Measurements from ENCODE around the gene CDYL2. TPM values are rescaled to one million over a fixed set of nuclear protein-coding genes. Genes with fewer than 3 reads are reported as not detected.

CDYL2 gene
- polyA plus RNA-seq, 1 donor from 2014 or later: 2.6 TPM

DNA sequence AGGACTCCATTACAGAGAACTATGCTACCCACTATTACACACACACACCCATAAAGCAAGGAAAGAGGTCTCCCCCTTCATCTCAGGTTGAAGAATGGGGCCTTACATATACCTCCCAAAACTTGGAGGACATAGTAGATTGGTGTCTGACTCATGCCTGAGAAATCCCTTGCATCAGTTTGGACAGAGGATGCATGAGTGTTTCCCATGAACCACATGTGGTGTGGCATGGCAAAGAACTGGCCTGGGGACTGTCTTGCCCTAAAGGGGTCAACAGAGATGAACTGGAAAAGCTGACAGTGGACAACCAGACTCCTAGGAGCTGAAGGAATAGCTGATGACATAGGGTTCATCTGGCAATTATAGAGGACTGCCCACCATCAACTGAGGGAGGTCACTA is 209.6 kb downstream of the CDYL2 start:
- Histone ChIP-seq H3K36me3 (ENCODE audit: insufficient read depth, low read length) (no peaks in the 10 kb centered on the region), H3K9ac (ENCODE audit: low read length) (no peak overlapping the region), H4K20me1 (ENCODE audit: insufficient read depth) (no peaks in the 10 kb centered on the region), H3K27me3 (ENCODE audit: insufficient read depth, low read depth, low read length) (no peaks in the 10 kb centered on the region), H3K9me3 (ENCODE audit: low read length) (no peaks in the 10 kb centered on the region), H3K9me2 (ENCODE audit: insufficient read depth, low read length) (no peaks in the 10 kb centered on the region), H3K79me2 (replicated peaks; ENCODE audit: insufficient read depth, low read length) (no peaks in the 10 kb centered on the region), H2AFZ (ENCODE audit: low read depth, low read length) (no peak overlapping the region), H3K4me3 (ENCODE audit: low read length) (no peak overlapping the region), H3K4me2 (ENCODE audit: low read length) (no peak overlapping the region), H3F3A (ENCODE audit: insufficient read depth, low read length, poor library complexity, severe bottlenecking) (no peaks in the 10 kb centered on the region), H3K27ac (ENCODE audit: low read length) (no peak overlapping the region)
- TF ChIP-seq EP300 (conservative IDR thresholded peaks at IDR 0.05; ENCODE audit: poor library complexity, severe bottlenecking) (no peak), TAF1 (IDR thresholded peaks at IDR 0.05; ENCODE audit: low read depth) (no peak), EZH2 (IDR thresholded peaks at IDR 0.05; ENCODE audit: borderline replicate concordance, insufficient read depth, low read length, poor library complexity, severe bottlenecking) (no peak), MXI1 (conservative IDR thresholded peaks at IDR 0.05; ENCODE audit: poor library complexity, severe bottlenecking) (no peak), RAD21 (conservative IDR thresholded peaks at IDR 0.05) (no peak), SMC3 (conservative IDR thresholded peaks at IDR 0.05; ENCODE audit: poor library complexity) (no peak), POLR2AphosphoS5 (IDR thresholded peaks at IDR 0.05) (no peak)
- TF ChIP-seq, protein P1, sequence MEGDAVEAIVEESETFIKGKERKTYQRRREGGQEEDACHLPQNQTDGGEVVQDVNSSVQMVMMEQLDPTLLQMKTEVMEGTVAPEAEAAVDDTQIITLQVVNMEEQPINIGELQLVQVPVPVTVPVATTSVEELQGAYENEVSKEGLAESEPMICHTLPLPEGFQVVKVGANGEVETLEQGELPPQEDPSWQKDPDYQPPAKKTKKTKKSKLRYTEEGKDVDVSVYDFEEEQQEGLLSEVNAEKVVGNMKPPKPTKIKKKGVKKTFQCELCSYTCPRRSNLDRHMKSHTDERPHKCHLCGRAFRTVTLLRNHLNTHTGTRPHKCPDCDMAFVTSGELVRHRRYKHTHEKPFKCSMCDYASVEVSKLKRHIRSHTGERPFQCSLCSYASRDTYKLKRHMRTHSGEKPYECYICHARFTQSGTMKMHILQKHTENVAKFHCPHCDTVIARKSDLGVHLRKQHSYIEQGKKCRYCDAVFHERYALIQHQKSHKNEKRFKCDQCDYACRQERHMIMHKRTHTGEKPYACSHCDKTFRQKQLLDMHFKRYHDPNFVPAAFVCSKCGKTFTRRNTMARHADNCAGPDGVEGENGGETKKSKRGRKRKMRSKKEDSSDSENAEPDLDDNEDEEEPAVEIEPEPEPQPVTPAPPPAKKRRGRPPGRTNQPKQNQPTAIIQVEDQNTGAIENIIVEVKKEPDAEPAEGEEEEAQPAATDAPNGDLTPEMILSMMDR (IDR thresholded peaks at IDR 0.05; ENCODE audit: poor library complexity, severe bottlenecking): no peak
- TF ChIP-seq, protein P2, sequence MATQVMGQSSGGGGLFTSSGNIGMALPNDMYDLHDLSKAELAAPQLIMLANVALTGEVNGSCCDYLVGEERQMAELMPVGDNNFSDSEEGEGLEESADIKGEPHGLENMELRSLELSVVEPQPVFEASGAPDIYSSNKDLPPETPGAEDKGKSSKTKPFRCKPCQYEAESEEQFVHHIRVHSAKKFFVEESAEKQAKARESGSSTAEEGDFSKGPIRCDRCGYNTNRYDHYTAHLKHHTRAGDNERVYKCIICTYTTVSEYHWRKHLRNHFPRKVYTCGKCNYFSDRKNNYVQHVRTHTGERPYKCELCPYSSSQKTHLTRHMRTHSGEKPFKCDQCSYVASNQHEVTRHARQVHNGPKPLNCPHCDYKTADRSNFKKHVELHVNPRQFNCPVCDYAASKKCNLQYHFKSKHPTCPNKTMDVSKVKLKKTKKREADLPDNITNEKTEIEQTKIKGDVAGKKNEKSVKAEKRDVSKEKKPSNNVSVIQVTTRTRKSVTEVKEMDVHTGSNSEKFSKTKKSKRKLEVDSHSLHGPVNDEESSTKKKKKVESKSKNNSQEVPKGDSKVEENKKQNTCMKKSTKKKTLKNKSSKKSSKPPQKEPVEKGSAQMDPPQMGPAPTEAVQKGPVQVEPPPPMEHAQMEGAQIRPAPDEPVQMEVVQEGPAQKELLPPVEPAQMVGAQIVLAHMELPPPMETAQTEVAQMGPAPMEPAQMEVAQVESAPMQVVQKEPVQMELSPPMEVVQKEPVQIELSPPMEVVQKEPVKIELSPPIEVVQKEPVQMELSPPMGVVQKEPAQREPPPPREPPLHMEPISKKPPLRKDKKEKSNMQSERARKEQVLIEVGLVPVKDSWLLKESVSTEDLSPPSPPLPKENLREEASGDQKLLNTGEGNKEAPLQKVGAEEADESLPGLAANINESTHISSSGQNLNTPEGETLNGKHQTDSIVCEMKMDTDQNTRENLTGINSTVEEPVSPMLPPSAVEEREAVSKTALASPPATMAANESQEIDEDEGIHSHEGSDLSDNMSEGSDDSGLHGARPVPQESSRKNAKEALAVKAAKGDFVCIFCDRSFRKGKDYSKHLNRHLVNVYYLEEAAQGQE (IDR thresholded peaks at IDR 0.05; ENCODE audit: borderline replicate concordance): no peak

DNA sequence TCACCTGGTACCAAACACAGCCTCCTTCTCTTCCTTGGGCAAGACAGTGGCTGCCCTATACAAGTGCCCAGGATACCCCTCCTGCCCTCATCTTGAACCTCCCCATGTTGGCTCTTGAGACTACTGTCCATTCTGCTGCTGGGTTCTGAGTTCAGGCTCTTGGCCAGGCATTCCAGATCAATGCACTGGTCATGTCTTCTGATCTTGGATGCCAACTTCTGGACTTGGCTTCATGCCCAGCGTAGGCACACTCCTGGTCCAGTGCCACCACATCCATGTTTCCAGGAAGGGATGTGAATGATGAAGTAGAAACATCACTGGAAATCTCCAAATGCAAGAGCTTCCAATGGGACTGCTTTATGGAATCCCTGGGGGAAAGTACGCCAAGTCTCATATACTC is 212.1 kb downstream of the CDYL2 start:
- no peak overlapping the region for H3K4me2 ChIP-seq (ENCODE audit: low read length)
- H3K4me3 ChIP-seq (ENCODE audit: low read length): no peak overlapping the region
- no peak overlapping the region for H3K9ac ChIP-seq (ENCODE audit: low read length)
- H3K9me2 ChIP-seq (ENCODE audit: insufficient read depth, low read length): no peaks in the 10 kb centered on the region
- no peaks in the 10 kb centered on the region for H4K20me1 ChIP-seq (ENCODE audit: insufficient read depth)
- H3K9me3 ChIP-seq (ENCODE audit: low read length): no peaks in the 10 kb centered on the region
- no peaks in the 10 kb centered on the region for H3F3A ChIP-seq (ENCODE audit: insufficient read depth, low read length, poor library complexity, severe bottlenecking)
- no peaks in the 10 kb centered on the region for H3K27me3 ChIP-seq (ENCODE audit: insufficient read depth, low read depth, low read length)
- TF ChIP-seq, protein P1 (IDR thresholded peaks at IDR 0.05; ENCODE audit: poor library complexity, severe bottlenecking): no peak
- TF ChIP-seq POLR2AphosphoS5 (IDR thresholded peaks at IDR 0.05): no peak
- no peak for TF ChIP-seq RAD21 (conservative IDR thresholded peaks at IDR 0.05)
- no peak for TF ChIP-seq EZH2 (IDR thresholded peaks at IDR 0.05; ENCODE audit: borderline replicate concordance, insufficient read depth, low read length, poor library complexity, severe bottlenecking)
- TF ChIP-seq EP300 (conservative IDR thresholded peaks at IDR 0.05; ENCODE audit: poor library complexity, severe bottlenecking): no peak
- TF ChIP-seq, protein P2 (IDR thresholded peaks at IDR 0.05; ENCODE audit: borderline replicate concordance): no peak
- TF ChIP-seq MXI1 (conservative IDR thresholded peaks at IDR 0.05; ENCODE audit: poor library complexity, severe bottlenecking): no peak
- no peak for TF ChIP-seq TAF1 (IDR thresholded peaks at IDR 0.05; ENCODE audit: low read depth)
- TF ChIP-seq SMC3 (conservative IDR thresholded peaks at IDR 0.05; ENCODE audit: poor library complexity): no peak
- H2AFZ ChIP-seq (ENCODE audit: low read depth, low read length): no peak overlapping the region
- no peaks in the 10 kb centered on the region for H3K79me2 ChIP-seq (replicated peaks; ENCODE audit: insufficient read depth, low read length)
- no peaks in the 10 kb centered on the region for H3K36me3 ChIP-seq (ENCODE audit: insufficient read depth, low read length)
- no peak overlapping the region for H3K27ac ChIP-seq (ENCODE audit: low read length)
